OCI-LY7 (cell line): ENCODE data around the gene CAPN13. TPM values are rescaled to one million over a fixed set of nuclear protein-coding genes. Genes with fewer than 3 reads are reported as not detected.

Source experiments
- BruUV-seq: library from RNA; stranded (reverse); fragments of 400-500 nt; replicated peaks from 2 replicates; lab custom pipeline; 2021; lab: Mats Ljungman, UMichigan
- CTCF ChIA-PET: fragments of 300-600 bp; sonication (Branson Sonifier 250); formaldehyde crosslinking; loops from one replicate; lab custom pipeline; 2022; ENCODE audit warnings: antibody characterized with exemption; ENCODE audit not compliant: unreplicated experiment; lab: Charles Lee
- POLR2A ChIA-PET: fragments of 300-600 bp; sonication (Branson Sonifier 250); formaldehyde crosslinking; loops from one replicate; lab custom pipeline; 2022; ENCODE audit warnings: antibody characterized with exemption; lab: Charles Lee
- DNase-seq: peaks from one replicate; pipeline ENCODE4 v3.0.0-alpha.2; 2015; ENCODE audit warnings: low spot score
- H2AFZ ChIP-seq: fragments of 200-600 bp; sonication (generic), shearing (Covaris generic); 2 replicates; pipeline ENCODE4 v1.6.1; 2014; ENCODE audit warnings: mild to moderate bottlenecking, antibody characterized with exemption, low read length, moderate library complexity
- H3K27ac ChIP-seq: fragments of 200-600 bp; sonication (generic); 2 replicates; pipeline ENCODE4 v1.5.1; 2014; ENCODE audit warnings: mixed run types, low read depth, mild to moderate bottlenecking, moderate library complexity, low read length, inconsistent platforms; ENCODE audit not compliant: poor library complexity, severe bottlenecking
- H3K36me3 ChIP-seq: fragments of 200-600 bp; sonication (generic); 2 replicates; pipeline ENCODE4 v1.6.1; 2014; ENCODE audit warnings: mild to moderate bottlenecking, antibody characterized with exemption, low read length, moderate library complexity, mixed read lengths; ENCODE audit not compliant: insufficient read depth
- H3K4me1 ChIP-seq: fragments of 200-600 bp; sonication (generic); 2 replicates; pipeline ENCODE4 v1.5.1; 2014; ENCODE audit warnings: mild to moderate bottlenecking, low read length; ENCODE audit not compliant: insufficient read depth, poor library complexity, severe bottlenecking
- H3K4me2 ChIP-seq: fragments of 200-600 bp; sonication (generic); 2 replicates; pipeline ENCODE4 v1.6.1; 2014; ENCODE audit warnings: mild to moderate bottlenecking, low read length
- H3K4me3 ChIP-seq: fragments of 200-600 bp; sonication (generic); 2 replicates; pipeline ENCODE4 v1.5.1; 2014; ENCODE audit warnings: mild to moderate bottlenecking, low read depth, low read length; ENCODE audit not compliant: poor library complexity, severe bottlenecking
- H3K79me2 ChIP-seq: fragments of 200-600 bp; sonication (generic); 2 replicates; pipeline ENCODE4 v1.6.1; 2016; ENCODE audit warnings: low read depth, mild to moderate bottlenecking, low read length, moderate library complexity, mixed read lengths; ENCODE audit not compliant: insufficient read depth
- H3K9me2 ChIP-seq: fragments of 200-600 bp; sonication (generic); 2 replicates; pipeline ENCODE4 v1.6.1; 2016; ENCODE audit warnings: mild to moderate bottlenecking, low read length, mixed read lengths; ENCODE audit not compliant: insufficient read depth
- H3K9me3 ChIP-seq: fragments of 200-600 bp; sonication (generic); 2 replicates; pipeline ENCODE4 v1.6.1; 2014; ENCODE audit warnings: mild to moderate bottlenecking, mixed run types, low read length, mixed read lengths
- H4K20me1 ChIP-seq: fragments of 200-600 bp; sonication (generic); 2 replicates; pipeline ENCODE4 v1.6.1; 2014; ENCODE audit warnings: mild to moderate bottlenecking, antibody characterized with exemption, low read length, moderate library complexity, mixed read lengths; ENCODE audit not compliant: insufficient read depth
- CTCF ChIP-seq: fragments of 200-600 bp; sonication (generic); conservative IDR thresholded peaks from 2 replicates; pipeline ENCODE4 v1.5.1; 2014; ENCODE audit warnings: mild to moderate bottlenecking, antibody characterized with exemption, low read length, moderate library complexity, mixed read lengths
- EZH2phosphoT487 ChIP-seq: fragments of 200-600 bp; sonication (generic); IDR thresholded peaks from 2 replicates; pipeline ENCODE4 v1.6.1; 2018; ENCODE audit warnings: low read depth, borderline replicate concordance, mild to moderate bottlenecking, mixed run types, antibody characterized with exemption, low read length, moderate library complexity, mixed read lengths
- intact Hi-C: fragments of 100-400 bp; cut with micrococcal nuclease; formaldehyde crosslinking; loops from one replicate; pipeline ENCODE4 v1.10.0; 2022; ENCODE audit not compliant: unreplicated experiment
- total RNA-seq, 2 experiments: library from RNA; depleted of rRNA in 1 of 2; stranded (reverse); fragments of >200 nt in 1 of 2; shearing (Covaris generic) in 1 of 2; gene quantifications; 2 replicates each; pipeline ENCODE4 v1.2.3, GENCODE V29; 2014 to 2022

The CAPN13 gene
- total RNA-seq, 2 experiments from 2014 or later: 0.13 TPM; not detected in 1

- H3K9me3 ChIP-seq: no peaks in the 10 kb centered on the region
- no TSS peak for BruUV-seq
- H3K9me2 ChIP-seq: no peaks in the 10 kb centered on the region
- H4K20me1 ChIP-seq: no peaks in the 10 kb centered on the region
- TF ChIP-seq CTCF (no peak), EZH2phosphoT487 (no peak)
- ChIA-PET POLR2A (no interaction called here), CTCF (no interaction called here)
- H3K79me2 ChIP-seq: no peaks in the 10 kb centered on the region
- no peak for DNase-seq
- no peak overlapping the region for H3K27ac ChIP-seq
- no peak overlapping the region for H3K4me3 ChIP-seq
- intact Hi-C loops: no loop called here
- H2AFZ ChIP-seq: no peak overlapping the region
- no peaks in the 10 kb centered on the region for H3K4me1 ChIP-seq
- no peaks in the 10 kb centered on the region for H3K36me3 ChIP-seq
- H3K4me2 ChIP-seq: no peak overlapping the region
Measured at GRCh38 chr2:30789670-30790210, 17.5 kb downstream of the CAPN13 start.

GRCh38 chr2:30786923-30787685, 20.1 kb downstream of the CAPN13 start:
- no peaks in the 10 kb centered on the region for H3K9me2 ChIP-seq
- no peak for TF ChIP-seq EZH2phosphoT487
- TF ChIP-seq CTCF: no peak

GRCh38 chr2:30784682-30785081, 22.6 kb downstream of the CAPN13 start:
- H4K20me1 ChIP-seq: no peaks in the 10 kb centered on the region
- no peak overlapping the region for H3K27ac ChIP-seq
- ChIA-PET POLR2A (interaction anchor here (1.2 kb wide), 1 partner anchor 42 kb away, joined by 3 read pairs; no protein-coding TSS in a partner anchor), CTCF (no interaction called here)
- H2AFZ ChIP-seq: no peak overlapping the region
- intact Hi-C loops: no loop called here
- TF ChIP-seq EZH2phosphoT487 (no peak), CTCF (no peak)
- H3K4me1 ChIP-seq: no peaks in the 10 kb centered on the region
- no TSS peak for BruUV-seq
- H3K36me3 ChIP-seq: no peaks in the 10 kb centered on the region
- H3K9me3 ChIP-seq: no peaks in the 10 kb centered on the region
- H3K79me2 ChIP-seq: no peaks in the 10 kb centered on the region
- no peaks in the 10 kb centered on the region for H3K9me2 ChIP-seq
- no peak overlapping the region for H3K4me2 ChIP-seq
- no peak overlapping the region for H3K4me3 ChIP-seq
- no peak for DNase-seq

More at GRCh38 chr2:30786923-30787685, 20.1 kb downstream of the CAPN13 start:
- BruUV-seq: no TSS peak
- Histone ChIP-seq H3K4me2 (no peak overlapping the region), H4K20me1 (no peaks in the 10 kb centered on the region), H3K4me3 (no peak overlapping the region), H3K27ac (no peak overlapping the region), H3K79me2 (no peaks in the 10 kb centered on the region), H3K36me3 (no peaks in the 10 kb centered on the region), H2AFZ (no peak overlapping the region), H3K4me1 (no peaks in the 10 kb centered on the region), H3K9me3 (no peaks in the 10 kb centered on the region)
- ChIA-PET CTCF (no interaction called here), POLR2A (no interaction called here)
- intact Hi-C loops: no loop called here
- DNase-seq: no peak
